ACHN (cell line): Measurements from ENCODE around the gene DDIAS.
"Not testable (repeated sequence)": the region's sequence is repeated elsewhere in the genome, so short reads cannot be mapped to it uniquely, and the experiment has no call there.

Source experiments
- DNase-seq: peaks from one replicate; pipeline ENCODE4 v3.0.0-alpha.2; 2015
- in situ Hi-C: cut with HindIII; loops from 2 replicates; pipeline ENCODE4 v1.10.0; 2017; ENCODE audit warnings: low sequenced_read_pairs, low pct_ligation_motif_present, low pct_unique_long_range_greater_than_20kb

The DDIAS gene

GRCh38 chr11:82907371-82907770 is 5.8 kb downstream of the DDIAS start:
- in situ Hi-C loops: no loop called here
- no peak for DNase-seq

GRCh38 chr11:82908311-82908710 is 6.8 kb downstream of the DDIAS start:
- no peak for DNase-seq
- in situ Hi-C loops: no loop called here

GRCh38 chr11:82909015-82909640 is 7.6 kb downstream of the DDIAS start:
- no peak for DNase-seq
- in situ Hi-C loops: no loop called here

- in situ Hi-C loops, DNase-seq: not testable (repeated sequence)
Observed at GRCh38 chr11:82919786-82920185, 18.2 kb downstream of the DDIAS start.

GRCh38 chr11:82920227-82920626 is 18.7 kb downstream of the DDIAS start:
- in situ Hi-C loops, DNase-seq: not testable (repeated sequence)

- in situ Hi-C loops, DNase-seq: not testable (repeated sequence)
Observed at GRCh38 chr11:82922396-82923173, 21.0 kb downstream of the DDIAS start.

- DNase-seq: no peak
- in situ Hi-C loops: no loop called here
Observed at GRCh38 chr11:82924522-82925224, 23.1 kb downstream of the DDIAS start.

GRCh38 chr11:82927264-82927880 is 25.8 kb downstream of the DDIAS start:
- in situ Hi-C loops: no loop called here
- peak; percentile 65 for DNase-seq

- no peak for DNase-seq
Observed at GRCh38 chr11:82929121-82929520, 27.6 kb downstream of the DDIAS start.

GRCh38 chr11:82930229-82930628 is 28.7 kb downstream of the DDIAS start:
- in situ Hi-C loops: no loop called here
- DNase-seq: no peak

More at GRCh38 chr11:82929121-82929520, 27.6 kb downstream of the DDIAS start:
- in situ Hi-C loops: no loop called here

- DNase-seq: no peak
- in situ Hi-C loops: no loop called here
Observed at GRCh38 chr11:82930734-82931133, 29.2 kb downstream of the DDIAS start.

GRCh38 chr11:82932564-82932963 is 31.0 kb downstream of the DDIAS start:
- DNase-seq: no peak
- in situ Hi-C loops: no loop called here

GRCh38 chr11:82936261-82936660 is 34.7 kb downstream of the DDIAS start:
- no peak for DNase-seq
- in situ Hi-C loops: no loop called here

GRCh38 chr11:82937554-82937953 is 36.0 kb downstream of the DDIAS start:
- no peak for DNase-seq
- in situ Hi-C loops: no loop called here

GRCh38 chr11:82939456-82939855 is 37.9 kb downstream of the DDIAS start:
- no peak for DNase-seq
- in situ Hi-C loops: no loop called here

- in situ Hi-C loops: no loop called here
- DNase-seq: no peak
Observed at GRCh38 chr11:82942376-82942775, 40.8 kb downstream of the DDIAS start.

GRCh38 chr11:82943430-82943829 is 41.9 kb downstream of the DDIAS start:
- in situ Hi-C loops, DNase-seq: not testable (repeated sequence)

- in situ Hi-C loops: no loop called here
- DNase-seq: no peak
Observed at GRCh38 chr11:82944198-82944597, 42.7 kb downstream of the DDIAS start.

- DNase-seq, in situ Hi-C loops: not testable (repeated sequence)
Observed at GRCh38 chr11:82945041-82945440, 43.5 kb downstream of the DDIAS start.
